Measurements from ENCODE around the gene VPS4A. TPM values are rescaled to one million over a fixed set of nuclear protein-coding genes. Genes with fewer than 3 reads are reported as not detected.
"Not testable (repeated sequence)": the region's sequence is repeated elsewhere in the genome, so short reads cannot be mapped to it uniquely, and the experiment has no call there.

Gene VPS4A
- total RNA-seq, 1 experiment from 2014 or later = 45.8 TPM

DNA sequence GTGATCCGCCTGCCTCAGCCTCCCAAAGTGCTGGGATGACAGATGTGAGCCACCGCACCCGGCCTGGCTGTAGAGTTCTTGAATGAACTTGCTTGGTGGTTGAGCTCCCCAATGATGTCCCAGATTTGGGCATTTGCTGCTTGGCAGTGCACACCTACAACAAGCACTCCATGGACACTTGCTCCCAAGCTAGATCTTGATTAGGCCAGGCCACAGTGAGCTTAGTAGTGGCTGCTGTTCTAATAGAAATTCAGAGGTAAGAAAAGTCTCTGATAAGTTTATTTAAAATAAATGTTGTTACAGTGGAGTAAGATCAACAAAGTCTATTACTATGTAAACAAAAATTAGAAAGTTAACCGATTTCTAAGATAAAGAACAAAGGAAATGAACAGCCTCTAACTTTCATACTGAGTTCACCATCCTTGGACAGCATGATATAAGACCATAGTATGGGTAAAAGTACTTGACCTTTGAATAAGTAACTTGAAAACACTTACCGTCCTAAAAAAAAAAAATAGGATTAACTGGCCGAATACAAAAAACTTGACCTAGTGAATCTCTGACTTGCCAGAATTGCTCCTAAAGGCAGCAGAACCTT, 39.5 kb downstream of the VPS4A start:
- Histone ChIP-seq H3K36me3 (ENCODE audit: control insufficient read depth, insufficient read depth, low read length) (peaks cover 4% of the 10 kb centered on the region), H3K4me3 (ENCODE audit: low read depth, low read length) (no peak overlapping the region), H3K9me3 (no peaks in the 10 kb centered on the region), H3K4me1 (peaks cover 12% of the 10 kb centered on the region), H3K27me3 (replicated peaks; ENCODE audit: control insufficient read depth, insufficient read depth, low read length) (no peaks in the 10 kb centered on the region)
- intact Hi-C loops (cut with micrococcal nuclease; ENCODE audit: unreplicated experiment) = no loop called here
- H3K4me3 Mint-ChIP-seq (ENCODE audit: unreplicated experiment) = peak overlapping the region; percentile 12
- TF ChIP-seq, protein P1, sequence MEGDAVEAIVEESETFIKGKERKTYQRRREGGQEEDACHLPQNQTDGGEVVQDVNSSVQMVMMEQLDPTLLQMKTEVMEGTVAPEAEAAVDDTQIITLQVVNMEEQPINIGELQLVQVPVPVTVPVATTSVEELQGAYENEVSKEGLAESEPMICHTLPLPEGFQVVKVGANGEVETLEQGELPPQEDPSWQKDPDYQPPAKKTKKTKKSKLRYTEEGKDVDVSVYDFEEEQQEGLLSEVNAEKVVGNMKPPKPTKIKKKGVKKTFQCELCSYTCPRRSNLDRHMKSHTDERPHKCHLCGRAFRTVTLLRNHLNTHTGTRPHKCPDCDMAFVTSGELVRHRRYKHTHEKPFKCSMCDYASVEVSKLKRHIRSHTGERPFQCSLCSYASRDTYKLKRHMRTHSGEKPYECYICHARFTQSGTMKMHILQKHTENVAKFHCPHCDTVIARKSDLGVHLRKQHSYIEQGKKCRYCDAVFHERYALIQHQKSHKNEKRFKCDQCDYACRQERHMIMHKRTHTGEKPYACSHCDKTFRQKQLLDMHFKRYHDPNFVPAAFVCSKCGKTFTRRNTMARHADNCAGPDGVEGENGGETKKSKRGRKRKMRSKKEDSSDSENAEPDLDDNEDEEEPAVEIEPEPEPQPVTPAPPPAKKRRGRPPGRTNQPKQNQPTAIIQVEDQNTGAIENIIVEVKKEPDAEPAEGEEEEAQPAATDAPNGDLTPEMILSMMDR (IDR thresholded peaks at IDR 0.05; ENCODE audit: insufficient read depth in 1 of 2, low read depth in 1 of 2, low read length in 1 of 2, severe bottlenecking in 1 of 2, unreplicated experiment in 1 of 2) = no peak
- ChIA-PET CTCF (interaction anchor here (0.9 kb wide), 1 partner anchor 26 kb away, joined by 3 read pairs; no protein-coding TSS in a partner anchor), POLR2A (interaction anchor here (0.7 kb wide), 1 partner anchor 200 kb away, joined by 5 read pairs; no protein-coding TSS in a partner anchor)
- peak overlapping the region; percentile 9 for H3K27ac Mint-ChIP-seq (ENCODE audit: unreplicated experiment)
- H3K4me1 Mint-ChIP-seq (ENCODE audit: low read depth, unreplicated experiment) = peaks cover 13% of the 10 kb centered on the region
- BruUV-seq (replicated peaks) = TSS peak; percentile 40
- H3K36me3 Mint-ChIP-seq (ENCODE audit: insufficient read depth, unreplicated experiment) = peaks cover 24% of the 10 kb centered on the region
- DNase-seq = no peak
- H3K9me3 Mint-ChIP-seq (ENCODE audit: unreplicated experiment) = no peaks in the 10 kb centered on the region
- no peaks in the 10 kb centered on the region for H3K27me3 Mint-ChIP-seq (ENCODE audit: insufficient read depth, unreplicated experiment)

DNA sequence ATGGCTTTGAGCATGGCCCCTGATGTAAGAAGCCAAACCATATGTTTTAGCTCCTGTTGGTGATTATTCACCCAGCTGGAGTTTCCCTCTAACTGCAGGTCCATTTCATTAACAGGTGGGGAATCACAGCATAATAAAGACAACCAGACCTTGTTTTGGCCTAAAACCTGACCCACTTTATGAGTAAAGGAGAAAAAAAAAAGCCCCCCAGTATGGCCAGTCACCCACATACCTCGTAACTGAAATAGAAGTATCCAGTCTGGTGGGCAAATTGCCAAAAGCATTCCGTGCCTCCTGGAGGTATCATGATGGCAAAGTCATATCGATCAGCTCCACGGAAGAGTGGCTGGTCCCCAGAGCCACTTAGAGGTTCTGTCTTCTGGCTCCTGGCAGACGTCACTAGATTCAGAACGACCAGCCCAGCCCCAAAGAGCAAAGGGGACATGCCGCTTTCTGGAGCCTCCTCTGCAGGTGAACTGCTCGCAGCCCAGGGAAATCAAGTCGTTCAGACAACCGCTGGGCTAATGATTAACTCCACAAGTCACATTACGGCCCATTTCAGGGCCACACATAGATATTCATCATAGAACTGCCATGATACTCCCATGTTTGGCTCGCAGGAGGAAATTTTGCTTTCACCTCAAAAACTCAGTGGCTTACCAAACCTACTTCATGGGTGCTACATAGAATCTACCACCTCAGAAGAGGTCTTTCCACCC, 40.3 kb downstream of the VPS4A start, which contains the start of gene TMED6:
TMED6 (minus strand) TSS at position 478 of the 719 bp plus-strand sequence; CDS start at position 445, 33 bp downstream.
- TF ChIP-seq, protein P1 (IDR thresholded peaks at IDR 0.05; ENCODE audit: insufficient read depth in 1 of 2, low read depth in 1 of 2, low read length in 1 of 2, severe bottlenecking in 1 of 2, unreplicated experiment in 1 of 2) = no peak
- H3K9me3 Mint-ChIP-seq (ENCODE audit: unreplicated experiment) = no peaks in the 10 kb centered on the region
- H3K4me1 ChIP-seq = peaks cover 12% of the 10 kb centered on the region
- intact Hi-C loops (cut with micrococcal nuclease; ENCODE audit: unreplicated experiment) = no loop called here
- peak within 1 kb of the TSS; percentile 12 for H3K4me3 Mint-ChIP-seq (ENCODE audit: unreplicated experiment)
- H3K27me3 Mint-ChIP-seq (ENCODE audit: insufficient read depth, unreplicated experiment) = no peaks in the 10 kb centered on the region
- peak within 1 kb of the TSS; percentile 9 for H3K27ac Mint-ChIP-seq (ENCODE audit: unreplicated experiment)
- no TSS peak for BruUV-seq (replicated peaks)
- peaks cover 18% of the 10 kb centered on the region for H3K36me3 Mint-ChIP-seq (ENCODE audit: insufficient read depth, unreplicated experiment)
- H3K9me3 ChIP-seq = no peaks in the 10 kb centered on the region
- H3K27me3 ChIP-seq (replicated peaks; ENCODE audit: control insufficient read depth, insufficient read depth, low read length) = no peaks in the 10 kb centered on the region
- peak; percentile 67 to 76 for DNase-seq
- ChIA-PET CTCF (interaction anchor here (0.9 kb wide), 1 partner anchor 26 kb away, joined by 3 read pairs; no protein-coding TSS in a partner anchor), POLR2A (interaction anchor here (0.7 kb wide), 1 partner anchor 201 kb away, joined by 5 read pairs; no protein-coding TSS in a partner anchor)
- peaks cover 4% of the 10 kb centered on the region for H3K36me3 ChIP-seq (ENCODE audit: control insufficient read depth, insufficient read depth, low read length)
- peaks cover 13% of the 10 kb centered on the region for H3K4me1 Mint-ChIP-seq (ENCODE audit: low read depth, unreplicated experiment)
- 0 out of 2 replicates have a peak within 1 kb of the TSS, but pooled peaks have one; percentile 11 for H3K4me3 ChIP-seq (ENCODE audit: low read depth, low read length)

DNA sequence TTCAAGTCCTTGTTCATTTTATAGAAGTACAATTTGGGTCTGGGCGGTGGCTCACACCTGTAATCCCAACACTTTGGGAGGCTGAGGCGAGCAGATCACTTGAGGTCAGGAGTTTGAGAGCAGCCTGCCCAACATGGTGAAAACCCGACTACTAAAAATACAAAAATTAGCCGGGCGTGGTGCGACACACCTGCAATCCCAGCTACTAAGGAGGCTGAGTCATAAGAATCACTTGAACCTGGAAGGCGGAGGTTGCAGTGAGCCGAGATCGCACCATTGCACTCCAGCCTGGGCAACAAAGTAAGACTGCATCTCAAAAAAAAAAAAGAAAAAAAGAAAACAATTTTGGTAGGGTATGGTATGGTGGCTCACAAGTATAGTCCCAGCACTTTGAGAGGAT, 48.9 kb downstream of the VPS4A start:
- H3K9me3 Mint-ChIP-seq (ENCODE audit: unreplicated experiment); H3K4me1 ChIP-seq; H3K27me3 ChIP-seq (replicated peaks; ENCODE audit: control insufficient read depth, insufficient read depth, low read length); BruUV-seq (replicated peaks); H3K4me3 Mint-ChIP-seq (ENCODE audit: unreplicated experiment); H3K36me3 ChIP-seq (ENCODE audit: control insufficient read depth, insufficient read depth, low read length); H3K27me3 Mint-ChIP-seq (ENCODE audit: insufficient read depth, unreplicated experiment); DNase-seq; intact Hi-C loops (cut with micrococcal nuclease; ENCODE audit: unreplicated experiment); H3K27ac Mint-ChIP-seq (ENCODE audit: unreplicated experiment); H3K9me3 ChIP-seq; H3K4me1 Mint-ChIP-seq (ENCODE audit: low read depth, unreplicated experiment); H3K4me3 ChIP-seq (ENCODE audit: low read depth, low read length): not testable (repeated sequence)
- ChIA-PET POLR2A (interaction anchor here (0.6 kb wide), 1 partner anchor 398 kb away, joined by 3 read pairs; no protein-coding TSS in a partner anchor), CTCF (interaction anchor here (0.6 kb wide), 1 partner anchor 231 kb away, joined by 3 read pairs; no protein-coding TSS in a partner anchor)
- peaks cover 19% of the 10 kb centered on the region for H3K36me3 Mint-ChIP-seq (ENCODE audit: insufficient read depth, unreplicated experiment)

Measured in Caco-2 (cell line).